K562 (cell line): ENCODE measurements around the gene MRPL28. TPM values are rescaled to one million over a fixed set of nuclear protein-coding genes. Genes with fewer than 3 reads are reported as not detected.

Experiments used
- CHD4 ChIP-seq: fragments of 200-600 bp; sonication (generic); IDR thresholded peaks from 3 replicates; pipeline ENCODE4 v1.6.1; 2012; ENCODE audit warnings: low read depth, mild to moderate bottlenecking, mixed read lengths, low read length, inconsistent platforms; ENCODE audit not compliant: insufficient read depth, insufficient replicate concordance, poor library complexity, severe bottlenecking
- CREBBP ChIP-seq: IDR thresholded peaks from one replicate; pipeline ENCODE4 v1.6.1; 2012; ENCODE audit warnings: low read depth, mild to moderate bottlenecking, control low read depth, inconsistent platforms, low read length
- CXXC5 ChIP-seq: fragments of 250-450 bp; sonication (Bioruptor Pico); IDR thresholded peaks from 2 replicates; pipeline ENCODE4 v1.8.0; 2022; ENCODE audit warnings: inconsistent platforms, mild to moderate bottlenecking, moderate library complexity
- E4F1 ChIP-seq: fragments of 250-450 bp; sonication (Bioruptor Pico); IDR thresholded peaks from 2 replicates; pipeline ENCODE4 v1.5.0; 2021; ENCODE audit warnings: mild to moderate bottlenecking, borderline replicate concordance
- HNRNPK ChIP-seq: fragments of 200-400 bp; formaldehyde crosslinking; IDR thresholded peaks from one replicate; pipeline ENCODE4 v1.6.1; 2018; ENCODE audit warnings: mild to moderate bottlenecking, low read depth, low read length; ENCODE audit not compliant: poor library complexity, severe bottlenecking
- KAT7 ChIP-seq: sonication (generic); formaldehyde crosslinking; IDR thresholded peaks from 2 replicates; pipeline ENCODE4 v1.8.0; 2022; ENCODE audit warnings: missing genetic modification reagents, mild to moderate bottlenecking, borderline replicate concordance
- MTF1 ChIP-seq: fragments of 250-450 bp; sonication (Bioruptor Pico); IDR thresholded peaks from 2 replicates; pipeline ENCODE4 v1.9.0; 2021; ENCODE audit warnings: moderate library complexity, mild to moderate bottlenecking, inconsistent platforms, borderline replicate concordance
- PHB2 ChIP-seq: fragments of 450-650 bp; IDR thresholded peaks from 2 replicates; pipeline ENCODE4 v1.6.1; 2017; ENCODE audit warnings: low read depth
- RBM17 ChIP-seq: fragments of 200-400 bp; formaldehyde crosslinking; IDR thresholded peaks from 2 replicates; pipeline ENCODE4 v1.6.1; 2017; ENCODE audit warnings: low read depth, mild to moderate bottlenecking, low read length, borderline replicate concordance
- RNF2 ChIP-seq: sonication (generic); IDR thresholded peaks from 2 replicates; pipeline ENCODE4 v1.6.1; 2016
- SOX6 ChIP-seq: fragments of 450-650 bp; IDR thresholded peaks from 2 replicates; pipeline ENCODE4 v1.6.1; 2014; ENCODE audit warnings: mild to moderate bottlenecking
- SREBF1 ChIP-seq: fragments of 150-350 bp; IDR thresholded peaks from 2 replicates; pipeline ENCODE4 v1.6.1; 2014; ENCODE audit warnings: antibody characterized with exemption, low read depth, low read length, borderline replicate concordance
- TFAP4 ChIP-seq: sonication (generic); formaldehyde crosslinking; IDR thresholded peaks from 2 replicates; pipeline ENCODE4 v1.8.0; 2022; ENCODE audit warnings: missing genetic modification reagents, mild to moderate bottlenecking, moderate library complexity, borderline replicate concordance
- polyA plus RNA-seq, 8 experiments: library from polyadenylated mRNA; depleted of rRNA in 4 of 8; stranded (reverse) in 5 of 8; unstranded in 3 of 8; fragments of >200 nt; fragmentation: Nextera tagmentation in 2 of 8; fragmentation: Illumina TruSeq in 1 of 8; extraction: Ambion mirVana in 2 of 8; extraction: Trizol in 1 of 8; gene quantifications; 2 replicates each; pipeline versions ENCODE4 v1.2.1 to v1.2.3, GENCODE V29; 2011 to 2014; ENCODE audit warnings: inconsistent platforms in 1 of 8, missing spikeins in 1 of 8
- total RNA-seq, 7 experiments: library from RNA; depleted of rRNA in 6 of 7; stranded (reverse); fragments of >200 nt in 6 of 7; fragmentation: Illumina TruSeq in 2 of 7; extraction: Trizol in 2 of 7; gene quantifications; 2 replicates each; pipeline versions ENCODE4 v1.2.1 to v1.2.3, GENCODE V29; 2011 to 2021; ENCODE audit warnings: low replicate concordance in 1 of 7
- TF ChIP-seq, protein P1 (sequence below): sonication (generic); formaldehyde crosslinking; IDR thresholded peaks from 2 replicates; pipeline ENCODE4 v1.8.1; 2023; ENCODE audit warnings: mild to moderate bottlenecking, missing genetic modification reagents, moderate library complexity
- TF ChIP-seq, protein P2 (sequence below), 2 experiments: IDR thresholded peaks in 1 of 2; conservative IDR thresholded peaks in 1 of 2; 2 replicates each; pipeline ENCODE4 v1.6.1; 2016; ENCODE audit warnings: low read depth in 2 of 2, mild to moderate bottlenecking in 1 of 2, missing compliant biosample characterization in 1 of 2, missing genetic modification characterization in 1 of 2, moderate library complexity in 1 of 2
- TF ChIP-seq, protein P3 (sequence below): fragments of 150-350 bp; conservative IDR thresholded peaks from 2 replicates; pipeline ENCODE4 v1.6.1; 2014; ENCODE audit warnings: low read length

Gene MRPL28
- total and polyA plus RNA-seq, 9 of the 15 experiments (the other 6 are each of a cell fraction or from before 2014, with no cell fraction given) = 2.5 to 323 (median 175) TPM

GRCh38 chr16:351804-352520, 18.4 kb downstream of the MRPL28 start (continued):
- TF ChIP-seq E4F1 (CRISPR knock-in tag) (no peak), RNF2 (no peak), HNRNPK (no peak), MTF1 (CRISPR knock-in tag) (no peak), TFAP4 (no peak), PHB2 (no peak), CXXC5 (no peak), CREBBP (no peak), KAT7 (CRISPR knock-in tag) (0 out of 2 replicates have a peak, but pooled peaks have one; percentile 63), CHD4 (no peak), SOX6 (no peak), SREBF1 (no peak), RBM17 (no peak)
- TF ChIP-seq, protein P1, sequence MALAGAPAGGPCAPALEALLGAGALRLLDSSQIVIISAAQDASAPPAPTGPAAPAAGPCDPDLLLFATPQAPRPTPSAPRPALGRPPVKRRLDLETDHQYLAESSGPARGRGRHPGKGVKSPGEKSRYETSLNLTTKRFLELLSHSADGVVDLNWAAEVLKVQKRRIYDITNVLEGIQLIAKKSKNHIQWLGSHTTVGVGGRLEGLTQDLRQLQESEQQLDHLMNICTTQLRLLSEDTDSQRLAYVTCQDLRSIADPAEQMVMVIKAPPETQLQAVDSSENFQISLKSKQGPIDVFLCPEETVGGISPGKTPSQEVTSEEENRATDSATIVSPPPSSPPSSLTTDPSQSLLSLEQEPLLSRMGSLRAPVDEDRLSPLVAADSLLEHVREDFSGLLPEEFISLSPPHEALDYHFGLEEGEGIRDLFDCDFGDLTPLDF (CRISPR knock-in tag) = no peak
- TF ChIP-seq, protein P2, sequence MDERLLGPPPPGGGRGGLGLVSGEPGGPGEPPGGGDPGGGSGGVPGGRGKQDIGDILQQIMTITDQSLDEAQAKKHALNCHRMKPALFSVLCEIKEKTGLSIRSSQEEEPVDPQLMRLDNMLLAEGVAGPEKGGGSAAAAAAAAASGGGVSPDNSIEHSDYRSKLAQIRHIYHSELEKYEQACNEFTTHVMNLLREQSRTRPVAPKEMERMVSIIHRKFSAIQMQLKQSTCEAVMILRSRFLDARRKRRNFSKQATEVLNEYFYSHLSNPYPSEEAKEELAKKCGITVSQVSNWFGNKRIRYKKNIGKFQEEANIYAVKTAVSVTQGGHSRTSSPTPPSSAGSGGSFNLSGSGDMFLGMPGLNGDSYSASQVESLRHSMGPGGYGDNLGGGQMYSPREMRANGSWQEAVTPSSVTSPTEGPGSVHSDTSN (CRISPR knock-in tag; IDR thresholded peaks at IDR 0.05; ENCODE audit: low read depth) = no peak
- TF ChIP-seq, protein P2 (tag; conservative IDR thresholded peaks at IDR 0.05; ENCODE audit: low read depth) = no peak
- TF ChIP-seq, protein P3, sequence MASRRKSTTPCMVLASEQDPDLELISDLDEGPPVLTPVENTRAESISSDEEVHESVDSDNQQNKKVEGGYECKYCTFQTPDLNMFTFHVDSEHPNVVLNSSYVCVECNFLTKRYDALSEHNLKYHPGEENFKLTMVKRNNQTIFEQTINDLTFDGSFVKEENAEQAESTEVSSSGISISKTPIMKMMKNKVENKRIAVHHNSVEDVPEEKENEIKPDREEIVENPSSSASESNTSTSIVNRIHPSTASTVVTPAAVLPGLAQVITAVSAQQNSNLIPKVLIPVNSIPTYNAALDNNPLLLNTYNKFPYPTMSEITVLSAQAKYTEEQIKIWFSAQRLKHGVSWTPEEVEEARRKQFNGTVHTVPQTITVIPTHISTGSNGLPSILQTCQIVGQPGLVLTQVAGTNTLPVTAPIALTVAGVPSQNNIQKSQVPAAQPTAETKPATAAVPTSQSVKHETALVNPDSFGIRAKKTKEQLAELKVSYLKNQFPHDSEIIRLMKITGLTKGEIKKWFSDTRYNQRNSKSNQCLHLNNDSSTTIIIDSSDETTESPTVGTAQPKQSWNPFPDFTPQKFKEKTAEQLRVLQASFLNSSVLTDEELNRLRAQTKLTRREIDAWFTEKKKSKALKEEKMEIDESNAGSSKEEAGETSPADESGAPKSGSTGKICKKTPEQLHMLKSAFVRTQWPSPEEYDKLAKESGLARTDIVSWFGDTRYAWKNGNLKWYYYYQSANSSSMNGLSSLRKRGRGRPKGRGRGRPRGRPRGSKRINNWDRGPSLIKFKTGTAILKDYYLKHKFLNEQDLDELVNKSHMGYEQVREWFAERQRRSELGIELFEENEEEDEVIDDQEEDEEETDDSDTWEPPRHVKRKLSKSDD = no peak
